K562 (cell line): ENCODE data around the gene CPOX. TPM values are rescaled to one million over a fixed set of nuclear protein-coding genes. Genes with fewer than 3 reads are reported as not detected.

Source experiments
- BRD4 ChIP-seq: fragments of 200-600 bp; sonication (generic); IDR thresholded peaks from 2 replicates; pipeline ENCODE4 v1.6.1; 2017; ENCODE audit warnings: inconsistent platforms
- GABPA ChIP-seq: fragments of 200-800 bp; sonication (Bioruptor generic); conservative IDR thresholded peaks from 2 replicates; pipeline ENCODE4 v1.6.1; 2016; ENCODE audit warnings: low read depth, missing genetic modification characterization, missing compliant biosample characterization
- HDAC1 ChIP-seq, 2 experiments: fragments of 450-650 bp; IDR thresholded peaks; 2 replicates each; pipeline ENCODE4 v1.6.1; 2016 to 2017; ENCODE audit warnings: inconsistent platforms in 1 of 2, mild to moderate bottlenecking in 1 of 2, moderate library complexity in 1 of 2
- HLTF ChIP-seq: fragments of 450-650 bp; IDR thresholded peaks from 2 replicates; pipeline ENCODE4 v1.6.1; 2016
- HNRNPH1 ChIP-seq: fragments of 200-400 bp; formaldehyde crosslinking; optimal IDR thresholded peaks from 2 replicates; pipeline ENCODE3; 2017; ENCODE audit warnings: low read depth, mild to moderate bottlenecking, low read length, moderate library complexity
- MTA3 ChIP-seq: fragments of 450-650 bp; formaldehyde crosslinking; IDR thresholded peaks from 2 replicates; pipeline ENCODE4 v1.6.1; 2017; ENCODE audit warnings: mild to moderate bottlenecking, borderline replicate concordance
- NR4A1 ChIP-seq, 2 experiments: fragments of 250-450 bp in 1 of 2; fragments of 450-650 bp in 1 of 2; sonication (Bioruptor Pico) in 1 of 2; IDR thresholded peaks; 2 replicates each; pipeline versions ENCODE4 v1.4.0 to v1.6.1; 2016 to 2020; ENCODE audit warnings: mild to moderate bottlenecking in 2 of 2, missing compliant biosample characterization in 1 of 2, missing genetic modification characterization in 1 of 2, moderate library complexity in 1 of 2
- PRDM10 ChIP-seq: fragments of 450-650 bp; IDR thresholded peaks from 2 replicates; pipeline ENCODE4 v1.6.1; 2018; ENCODE audit not compliant: partially characterized antibody
- SNIP1 ChIP-seq: fragments of 450-650 bp; IDR thresholded peaks from 2 replicates; pipeline ENCODE4 v1.7.1; 2017; ENCODE audit warnings: low read depth, mild to moderate bottlenecking
- ZNF140 ChIP-seq: fragments of 250-450 bp; sonication (Bioruptor Pico); IDR thresholded peaks from 2 replicates; pipeline ENCODE4 v1.8.0; 2021; ENCODE audit warnings: moderate library complexity, mild to moderate bottlenecking, inconsistent platforms
- polyA plus RNA-seq, 8 experiments: library from polyadenylated mRNA; depleted of rRNA in 4 of 8; stranded (reverse) in 5 of 8; unstranded in 3 of 8; fragments of >200 nt; fragmentation: Nextera tagmentation in 2 of 8; fragmentation: Illumina TruSeq in 1 of 8; extraction: Ambion mirVana in 2 of 8; extraction: Trizol in 1 of 8; gene quantifications; 2 replicates each; pipeline versions ENCODE4 v1.2.1 to v1.2.3, GENCODE V29; 2011 to 2014; ENCODE audit warnings: inconsistent platforms in 1 of 8, missing spikeins in 1 of 8
- total RNA-seq, 7 experiments: library from RNA; depleted of rRNA in 6 of 7; stranded (reverse); fragments of >200 nt in 6 of 7; fragmentation: Illumina TruSeq in 2 of 7; extraction: Trizol in 2 of 7; gene quantifications; 2 replicates each; pipeline versions ENCODE4 v1.2.1 to v1.2.3, GENCODE V29; 2011 to 2021; ENCODE audit warnings: low replicate concordance in 1 of 7

The CPOX gene
- total and polyA plus RNA-seq, 9 of the 15 experiments (the other 6 are each of a cell fraction or from before 2014, with no cell fraction given) = 14.6 to 82.1 (median 24.8) TPM

- TF ChIP-seq PRDM10 (no peak), HDAC1 (IDR thresholded peaks at IDR 0.05) (no peak), HNRNPH1 (no peak), GABPA (tag) (no peak), ZNF140 (CRISPR knock-in tag) (no peak), BRD4 (no peak), MTA3 (no peak), SNIP1 (no peak), NR4A1 (CRISPR knock-in tag; IDR thresholded peaks at IDR 0.05) (no peak), NR4A1 (tag; IDR thresholded peaks at IDR 0.05) (no peak), HLTF (no peak)
- TF ChIP-seq, all 486 proteins: peak for 0
These were observed 29.0 kb downstream of the CPOX start (continued) for GRCh38 chr3:98564282-98565005.
